HepG2 (cell line): ENCODE results near the gene MYL6B. TPM values are rescaled to one million over a fixed set of nuclear protein-coding genes. Genes with fewer than 3 reads are reported as not detected.

ENCODE experiments used
- CAMTA2 ChIP-seq: sonication (generic); formaldehyde crosslinking; IDR thresholded peaks from 2 replicates; pipeline ENCODE4 v1.4.0; 2020; ENCODE audit warnings: mild to moderate bottlenecking, missing genetic modification reagents, borderline replicate concordance
- ETS1 ChIP-seq: sonication (generic); formaldehyde crosslinking; IDR thresholded peaks from 2 replicates; pipeline ENCODE4 v1.4.0; 2020; ENCODE audit warnings: missing genetic modification reagents
- FOSL1 ChIP-seq: sonication (generic); formaldehyde crosslinking; IDR thresholded peaks from 2 replicates; pipeline ENCODE4 v1.9.0; 2021; ENCODE audit warnings: missing genetic modification reagents, borderline replicate concordance
- FOXP1 ChIP-seq, 2 experiments: fragments of 450-650 bp in 1 of 2; IDR thresholded peaks; 2 replicates each; pipeline ENCODE4 v1.6.1; 2017 to 2018; ENCODE audit warnings: antibody characterized with exemption in 1 of 2
- HOXA5 ChIP-seq: sonication (generic); formaldehyde crosslinking; IDR thresholded peaks from 2 replicates; pipeline ENCODE4 v1.4.0; 2020; ENCODE audit warnings: missing genetic modification reagents
- NR2F2 ChIP-seq: IDR thresholded peaks from 2 replicates; pipeline ENCODE4 v1.6.1; 2012; ENCODE audit warnings: low read depth, inconsistent platforms, borderline replicate concordance
- PLRG1 ChIP-seq: fragments of 450-650 bp; conservative IDR thresholded peaks from 2 replicates; pipeline ENCODE4 v1.6.1; 2016
- RFX1 ChIP-seq: fragments of 450-650 bp; IDR thresholded peaks from 2 replicates; pipeline ENCODE4 v1.6.1; 2017
- SOX5 ChIP-seq: IDR thresholded peaks from 2 replicates; pipeline ENCODE4 v1.6.1; 2016; ENCODE audit warnings: borderline replicate concordance
- TAF1 ChIP-seq: sonication (generic); formaldehyde crosslinking; IDR thresholded peaks from 2 replicates; pipeline ENCODE4 v1.4.0; 2020; ENCODE audit warnings: missing genetic modification reagents
- TP53 ChIP-seq: sonication (generic); formaldehyde crosslinking; conservative IDR thresholded peaks from 2 replicates; pipeline ENCODE4 v1.4.0; 2020; ENCODE audit warnings: missing genetic modification reagents
- WIZ ChIP-seq: sonication (generic); formaldehyde crosslinking; IDR thresholded peaks from 2 replicates; pipeline ENCODE4 v1.5.1; 2020; ENCODE audit warnings: mild to moderate bottlenecking, missing genetic modification reagents
- ZBTB49 ChIP-seq: sonication (generic); formaldehyde crosslinking; IDR thresholded peaks from 2 replicates; pipeline ENCODE4 v1.4.0; 2020; ENCODE audit warnings: missing genetic modification reagents, borderline replicate concordance
- ZFP36 ChIP-seq: fragments of 150-350 bp; IDR thresholded peaks from 2 replicates; pipeline ENCODE4 v1.6.1; 2018; ENCODE audit warnings: borderline replicate concordance, low read length, low read depth; ENCODE audit not compliant: partially characterized antibody
- ZNF318 ChIP-seq: sonication (generic); formaldehyde crosslinking; IDR thresholded peaks from 2 replicates; pipeline ENCODE4 v1.4.0; 2020; ENCODE audit warnings: mild to moderate bottlenecking, missing genetic modification reagents
- ZNF674 ChIP-seq: sonication (generic); formaldehyde crosslinking; IDR thresholded peaks from 2 replicates; pipeline ENCODE4 v1.5.0; 2020; ENCODE audit warnings: low read depth, mild to moderate bottlenecking, missing genetic modification reagents
- ZNF816 ChIP-seq: sonication (generic); formaldehyde crosslinking; IDR thresholded peaks from 2 replicates; pipeline ENCODE4 v1.8.0; 2022; ENCODE audit warnings: missing genetic modification reagents, mild to moderate bottlenecking, borderline replicate concordance
- ZNF878 ChIP-seq: sonication (generic); formaldehyde crosslinking; IDR thresholded peaks from 2 replicates; pipeline ENCODE4 v1.8.1; 2023; ENCODE audit warnings: mild to moderate bottlenecking, missing genetic modification reagents, moderate library complexity
- polyA plus RNA-seq, 8 experiments: library from polyadenylated mRNA; depleted of rRNA in 3 of 8; stranded (reverse) in 7 of 8; unstranded in 1 of 8; fragments of >200 nt; fragmentation: Illumina TruSeq in 4 of 8; extraction: Trizol in 4 of 8; gene quantifications; 2 replicates each; pipeline versions ENCODE4 v1.2.1 to v1.2.3, GENCODE V29; 2011 to 2016; ENCODE audit warnings: low read depth in 4 of 8, missing spikeins in 1 of 8, mixed read lengths in 1 of 8; ENCODE audit not compliant: insufficient read depth in 1 of 8
- total RNA-seq, 5 experiments: library from RNA; depleted of rRNA; stranded (reverse); fragments of >200 nt; fragmentation: Illumina TruSeq; extraction: Trizol; gene quantifications; 2 replicates each; pipeline ENCODE4 v1.2.3, GENCODE V29; 2016; ENCODE audit warnings: low read depth in 1 of 5

MYL6B gene
- total and polyA plus RNA-seq, 2 of the 13 experiments (the other 11 are each of a cell fraction or from before 2014, with no cell fraction given), result 75.7 to 88.7 TPM

DNA sequence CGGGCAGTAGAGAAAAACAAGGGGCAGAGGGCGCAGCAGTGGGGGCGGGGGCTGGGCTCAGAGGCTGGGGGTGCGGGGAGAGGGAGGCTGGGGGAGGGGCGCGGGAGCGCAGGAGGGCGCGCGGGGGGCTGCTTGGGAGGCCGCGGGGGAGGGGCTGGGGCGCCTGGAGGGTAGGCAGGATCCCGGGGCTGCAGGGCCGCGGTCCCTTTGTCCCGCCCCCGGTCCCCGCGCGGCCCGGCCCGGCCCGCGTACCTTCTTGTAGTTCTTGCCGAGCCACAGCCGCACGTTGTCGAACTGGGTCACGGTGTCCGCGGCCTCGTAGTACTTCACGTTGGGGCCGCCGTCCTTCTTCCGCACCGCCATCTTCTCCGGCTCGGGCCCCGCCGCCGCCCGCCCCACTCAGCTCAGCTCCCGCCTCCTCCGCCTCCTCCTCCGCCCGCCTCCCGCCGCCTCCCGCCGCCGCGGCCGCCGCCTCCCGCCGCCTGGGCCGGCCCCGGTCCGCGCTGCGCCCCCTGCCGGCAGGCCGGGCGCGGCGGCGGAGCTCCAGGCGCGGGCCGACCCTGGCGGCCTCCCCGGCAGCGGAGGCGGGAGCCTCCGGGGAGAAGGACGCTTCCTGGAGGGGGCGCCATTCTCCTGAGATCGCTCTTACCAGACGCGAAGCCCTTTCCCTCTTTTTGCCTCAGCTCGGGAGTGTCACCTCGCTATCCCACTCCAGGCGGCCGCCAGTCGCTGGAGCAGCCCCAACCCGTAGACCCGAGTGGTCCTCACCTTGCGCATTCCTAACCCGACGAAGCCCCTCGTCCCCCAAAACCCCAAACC is 36.9 kb downstream of the MYL6B start, which contains the start of gene SMARCC2 (continued):
- TF ChIP-seq ETS1 (CRISPR knock-in tag) (no peak), RFX1 (no peak), WIZ (no peak), ZNF674 (CRISPR knock-in tag) (no peak), ZNF318 (CRISPR knock-in tag) (no peak), HOXA5 (CRISPR knock-in tag) (no peak), CAMTA2 (CRISPR knock-in tag) (no peak; the same call in 1 of the 2 replicates), TP53 (CRISPR knock-in tag) (no peak), NR2F2 (no peak), ZNF816 (CRISPR knock-in tag) (no peak), PLRG1 (no peak), ZFP36 (peak; percentile 99), ZBTB49 (CRISPR knock-in tag) (no peak), FOSL1 (CRISPR knock-in tag) (no peak), SOX5 (CRISPR knock-in tag) (no peak; the same call in 1 of the 2 replicates), ZNF878 (CRISPR knock-in tag) (no peak), TAF1 (CRISPR knock-in tag) (peak; percentile 55; the same call in 1 of the 2 replicates), FOXP1 (IDR thresholded peaks at IDR 0.05) (no peak), FOXP1 (CRISPR knock-in tag; IDR thresholded peaks at IDR 0.05) (no peak)
